DMS79 treated with DMSO at 0.1 percent for 48 hours (cell line): ENCODE results near the gene C20orf204.

ENCODE experiments used
- DNase-seq: peaks from one replicate; lab custom pipeline; 2025; lab: John Stamatoyannopoulos, UW

The C20orf204 gene

GRCh38 chr20:64056889-64057627 lies 21.1 kb downstream of the C20orf204 start:
- no peak for DNase-seq

- peak; percentile 57 for DNase-seq
Measured at GRCh38 chr20:64057628-64058498, 21.9 kb downstream of the C20orf204 start.

GRCh38 chr20:64058536-64058935 lies 22.6 kb downstream of the C20orf204 start:
- DNase-seq: no peak

GRCh38 chr20:64062276-64062595 lies 26.3 kb downstream of the C20orf204 start:
- peak; percentile 5 for DNase-seq

- DNase-seq: peak; percentile 92
Measured at GRCh38 chr20:64062596-64063388, 26.8 kb downstream of the C20orf204 start, which contains the start of gene TCEA2. TSS of gene TCEA2 (plus strand) at chr20:64063198. CDS start at chr20:64063313, 115 bp downstream.

- peak; percentile 17 for DNase-seq
Measured at GRCh38 chr20:64063389-64064144, 27.6 kb downstream of the C20orf204 start.

- DNase-seq: no peak
Measured at GRCh38 chr20:64064145-64064698, 28.2 kb downstream of the C20orf204 start.

- no peak for DNase-seq
Measured at GRCh38 chr20:64065062-64065973, 29.3 kb downstream of the C20orf204 start.

GRCh38 chr20:64065974-64066343 lies 30.0 kb downstream of the C20orf204 start:
- no peak for DNase-seq

- DNase-seq: no peak
Measured at GRCh38 chr20:64067005-64067632, 31.1 kb downstream of the C20orf204 start.

- DNase-seq: no peak
Measured at GRCh38 chr20:64067733-64068307, 31.8 kb downstream of the C20orf204 start.

- no peak for DNase-seq
Measured at GRCh38 chr20:64068386-64069208, 32.6 kb downstream of the C20orf204 start.

- DNase-seq: no peak
Measured at GRCh38 chr20:64069209-64069613, 33.2 kb downstream of the C20orf204 start.

GRCh38 chr20:64069614-64070243 lies 33.7 kb downstream of the C20orf204 start:
- no peak for DNase-seq

GRCh38 chr20:64070244-64070993 lies 34.4 kb downstream of the C20orf204 start:
- DNase-seq: no peak

GRCh38 chr20:64071341-64072332 lies 35.7 kb downstream of the C20orf204 start:
- DNase-seq: no peak
